GM12874 (cell line): Measurements from ENCODE around the gene ZC3HAV1L.

Experiments used
- TF ChIP-seq, protein P1 (sequence below): IDR thresholded peaks from 2 replicates; pipeline ENCODE4 v1.5.1; 2011; ENCODE audit warnings: low read depth, mild to moderate bottlenecking, control low read depth, low read length, moderate library complexity; ENCODE audit not compliant: insufficient read depth

The ZC3HAV1L gene

DNA sequence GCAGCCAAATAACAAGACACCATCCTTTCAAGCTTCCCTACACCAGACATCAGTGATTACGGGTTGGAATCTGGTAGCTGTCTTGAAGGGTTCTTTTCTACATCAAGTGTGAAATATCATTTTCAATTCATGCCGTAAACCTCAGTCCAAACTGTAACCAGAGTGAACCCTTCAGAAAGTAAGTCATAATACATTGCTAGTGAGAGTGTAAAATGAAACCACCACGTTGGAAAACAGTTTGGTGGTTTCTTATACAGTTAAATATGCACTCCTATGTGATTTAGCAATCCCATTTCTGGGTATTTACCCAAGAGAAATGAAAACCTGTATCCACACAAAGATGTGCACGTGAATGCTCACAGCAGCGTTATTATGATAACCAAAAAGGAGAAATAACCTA is 25.6 kb upstream of the ZC3HAV1L start:
- TF ChIP-seq, protein P1, sequence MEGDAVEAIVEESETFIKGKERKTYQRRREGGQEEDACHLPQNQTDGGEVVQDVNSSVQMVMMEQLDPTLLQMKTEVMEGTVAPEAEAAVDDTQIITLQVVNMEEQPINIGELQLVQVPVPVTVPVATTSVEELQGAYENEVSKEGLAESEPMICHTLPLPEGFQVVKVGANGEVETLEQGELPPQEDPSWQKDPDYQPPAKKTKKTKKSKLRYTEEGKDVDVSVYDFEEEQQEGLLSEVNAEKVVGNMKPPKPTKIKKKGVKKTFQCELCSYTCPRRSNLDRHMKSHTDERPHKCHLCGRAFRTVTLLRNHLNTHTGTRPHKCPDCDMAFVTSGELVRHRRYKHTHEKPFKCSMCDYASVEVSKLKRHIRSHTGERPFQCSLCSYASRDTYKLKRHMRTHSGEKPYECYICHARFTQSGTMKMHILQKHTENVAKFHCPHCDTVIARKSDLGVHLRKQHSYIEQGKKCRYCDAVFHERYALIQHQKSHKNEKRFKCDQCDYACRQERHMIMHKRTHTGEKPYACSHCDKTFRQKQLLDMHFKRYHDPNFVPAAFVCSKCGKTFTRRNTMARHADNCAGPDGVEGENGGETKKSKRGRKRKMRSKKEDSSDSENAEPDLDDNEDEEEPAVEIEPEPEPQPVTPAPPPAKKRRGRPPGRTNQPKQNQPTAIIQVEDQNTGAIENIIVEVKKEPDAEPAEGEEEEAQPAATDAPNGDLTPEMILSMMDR: no peak

DNA sequence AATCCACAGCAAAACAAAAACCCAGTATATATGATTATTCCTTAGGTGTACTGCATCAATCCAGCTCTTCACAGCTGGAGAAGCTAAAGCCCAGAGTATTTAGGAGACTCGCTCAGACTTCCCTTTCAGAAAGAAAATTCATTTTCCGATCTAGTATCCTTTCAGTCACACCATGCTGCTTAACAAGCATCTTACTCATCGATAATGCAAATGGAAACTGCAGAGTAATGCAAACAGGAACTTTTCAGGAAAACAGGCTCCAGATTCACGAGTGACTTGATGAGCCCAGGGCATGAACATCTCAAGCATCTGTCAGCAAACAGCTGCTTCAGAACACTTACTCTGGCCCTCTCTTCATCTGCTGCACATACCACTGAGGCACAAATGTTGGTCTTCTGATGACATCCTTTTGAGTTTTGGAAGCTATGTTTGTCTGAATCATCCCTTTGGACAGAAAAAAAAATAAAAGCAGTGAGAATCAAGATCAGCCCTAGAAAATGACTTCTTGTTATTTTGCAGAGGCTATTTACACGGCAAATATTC is 24.9 kb upstream of the ZC3HAV1L start:
- TF ChIP-seq, protein P1: no peak

DNA sequence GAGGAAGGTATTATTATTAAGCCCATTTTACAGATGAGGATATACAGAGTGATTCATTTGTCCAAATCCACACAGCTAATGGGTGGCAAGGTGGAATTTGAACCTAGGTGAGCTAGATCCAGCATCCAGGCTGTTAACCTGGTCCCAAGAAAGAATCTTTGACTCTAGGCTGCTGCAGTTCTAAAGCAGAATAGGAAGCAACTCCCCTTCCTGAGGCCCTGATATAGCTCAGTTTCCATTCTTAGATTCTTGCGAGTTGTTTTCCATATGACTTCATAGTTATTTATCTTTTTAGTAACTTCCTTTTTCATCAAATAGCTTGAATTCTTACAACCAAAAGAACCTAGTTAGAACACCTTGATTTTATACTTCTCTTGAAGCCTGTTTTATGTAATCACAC is 24.1 kb upstream of the ZC3HAV1L start:
- TF ChIP-seq, protein P1: no peak

DNA sequence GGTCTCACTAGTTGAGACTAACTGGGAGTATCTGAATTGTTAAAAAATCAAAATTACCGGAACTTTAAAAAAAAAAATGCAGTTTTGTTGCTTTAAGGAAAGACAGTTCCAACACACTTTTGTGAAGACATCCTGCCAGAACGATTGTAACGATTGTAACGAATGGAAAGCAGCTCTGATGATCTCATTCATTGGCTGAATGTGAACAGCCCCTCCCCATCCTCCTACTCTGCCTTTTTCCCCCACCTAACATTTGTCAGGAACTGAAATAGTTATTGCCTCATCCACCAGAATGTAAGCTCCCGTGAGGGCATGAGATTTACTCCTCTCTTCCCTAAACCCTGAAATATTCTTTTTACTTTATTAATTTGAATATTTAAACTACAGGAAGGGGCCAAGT is 23.1 kb upstream of the ZC3HAV1L start:
- TF ChIP-seq, protein P1: no peak

DNA sequence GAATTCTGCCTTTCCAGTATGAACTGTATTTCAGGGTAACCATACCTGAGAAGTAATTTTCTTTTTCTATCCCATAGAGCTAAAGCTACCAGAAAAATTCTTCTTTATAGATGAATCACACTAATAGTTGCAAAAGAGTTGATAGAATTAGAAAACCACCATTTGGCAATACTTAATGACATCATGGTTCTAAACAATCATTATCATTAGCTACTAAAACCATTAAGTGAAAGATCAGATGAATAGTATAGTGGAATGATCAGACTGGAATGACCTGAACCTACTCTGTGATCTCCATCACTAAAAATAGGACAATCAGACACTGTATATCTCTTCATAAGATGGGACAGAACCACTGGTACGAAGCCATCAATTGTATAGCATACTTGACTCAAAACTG is 19.8 kb upstream of the ZC3HAV1L start:
- TF ChIP-seq, protein P1: no peak

DNA sequence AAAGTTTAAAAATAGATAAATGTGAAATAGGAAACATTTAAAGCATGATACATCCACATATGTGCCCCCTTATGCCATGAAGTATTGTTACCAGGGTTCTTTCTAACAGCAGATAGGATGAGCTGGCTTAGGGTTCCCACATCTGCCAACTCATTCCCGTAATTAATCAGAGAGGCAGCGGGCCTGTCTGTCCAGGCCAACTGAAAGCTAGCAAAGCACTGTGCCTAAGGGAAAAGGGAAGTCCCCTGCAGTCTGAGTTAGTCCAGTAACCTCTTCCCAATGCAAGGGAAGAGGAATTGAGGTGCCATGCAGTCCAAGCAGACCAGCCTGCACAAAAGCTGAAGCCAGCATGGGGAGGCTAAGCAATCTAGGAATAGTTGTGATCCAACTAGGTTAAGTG is 18.3 kb upstream of the ZC3HAV1L start:
- TF ChIP-seq, protein P1: no peak

DNA sequence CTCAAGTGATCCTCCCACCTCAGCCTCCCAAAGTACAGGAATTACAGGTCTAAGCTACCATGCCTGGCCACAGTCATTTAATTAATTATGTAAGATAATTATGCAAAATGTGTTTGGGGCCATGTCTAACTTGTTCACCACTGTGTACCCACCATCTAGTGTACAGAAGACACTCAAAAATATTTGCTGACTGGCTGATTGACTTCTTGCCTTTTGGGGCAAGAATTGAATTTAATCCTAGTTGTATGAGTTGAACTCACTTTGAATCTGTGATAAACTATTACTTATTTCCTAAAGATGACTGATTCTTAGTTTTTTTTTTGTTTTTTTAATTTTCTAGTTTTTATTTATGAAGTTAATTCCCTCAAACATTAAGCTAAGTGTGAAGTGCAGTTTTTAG is 15.8 kb upstream of the ZC3HAV1L start:
- TF ChIP-seq, protein P1: no peak
